ENCODE results near the gene SLC4A4. TPM values are rescaled to one million over a fixed set of nuclear protein-coding genes. Genes with fewer than 3 reads are reported as not detected.

SLC4A4 gene
- total and polyA plus RNA-seq, 10 of the 15 experiments (the other 5 are each of a cell fraction or from before 2014, with no cell fraction given) = 0.05 to 0.44 (median 0.18) TPM

GRCh38 chr4:71355045-71355444, 16.2 kb downstream of the SLC4A4 start:
- H4K20me1 ChIP-seq (ENCODE audit: control insufficient read depth, insufficient read depth) = no peaks in the 10 kb centered on the region
- in situ Hi-C loops (cut with MboI) = no loop called here
- intact Hi-C loops (cut with micrococcal nuclease; ENCODE audit: unreplicated experiment) = no loop called here
- no peak overlapping the region for H3K4me3 ChIP-seq
- no peaks in the 10 kb centered on the region for H3K4me1 ChIP-seq (ENCODE audit: control insufficient read depth, insufficient read depth, low read length)
- SMC1A ChIA-PET (ENCODE audit: uncharacterized antibody, unreplicated experiment) = no interaction called here
- RAD21 ChIA-PET (ENCODE audit: unreplicated experiment) = no interaction called here
- BruUV-seq (replicated peaks) = no TSS peak
- FAIRE-seq = no peak
- WGBS (ENCODE audit: insufficient coverage, insufficient replicate concordance, low lambda C conversion rate, missing lambda C conversion rate) = 4% methylated on average over 1 of the region's 1 CpG
- no peak for ATAC-seq
- no peak overlapping the region for H3K27ac ChIP-seq (ENCODE audit: control insufficient read depth, insufficient read depth)
- CTCF ChIA-PET = no interaction called here
- no peak for DNase-seq (ENCODE audit: low read depth, low spot score)
- no peak overlapping the region for H2AFZ ChIP-seq (ENCODE audit: control insufficient read depth, low read depth, low read length)
- H3K4me2 ChIP-seq (ENCODE audit: control insufficient read depth, insufficient read depth) = no peak overlapping the region
- no peaks in the 10 kb centered on the region for H3K36me3 ChIP-seq (ENCODE audit: control insufficient read depth in 2 of 2, insufficient read depth in 2 of 2, low read length in 1 of 2)
- H3K79me2 ChIP-seq (ENCODE audit: control insufficient read depth, insufficient read depth, low read length) = no peaks in the 10 kb centered on the region
- TF ChIP-seq FOXM1 (IDR thresholded peaks at IDR 0.05; ENCODE audit: low read depth, low read length) (no peak), ZBTB11 (CRISPR knock-in tag; IDR thresholded peaks at IDR 0.05) (no peak), STAT3 (IDR thresholded peaks at IDR 0.05; ENCODE audit: low read depth, low read length) (no peak), NFYB (IDR thresholded peaks at IDR 0.05; ENCODE audit: insufficient read depth, low read depth, low read length) (no peak), TAF1 (IDR thresholded peaks at IDR 0.05; ENCODE audit: borderline replicate concordance, low read depth, low read length) (no peak), NR2C1 (IDR thresholded peaks at IDR 0.05) (no peak), ESRRA (IDR thresholded peaks at IDR 0.05; ENCODE audit: low read length) (no peak), MTA2 (IDR thresholded peaks at IDR 0.05; ENCODE audit: low read depth) (no peak)
- TF ChIP-seq, protein P1, sequence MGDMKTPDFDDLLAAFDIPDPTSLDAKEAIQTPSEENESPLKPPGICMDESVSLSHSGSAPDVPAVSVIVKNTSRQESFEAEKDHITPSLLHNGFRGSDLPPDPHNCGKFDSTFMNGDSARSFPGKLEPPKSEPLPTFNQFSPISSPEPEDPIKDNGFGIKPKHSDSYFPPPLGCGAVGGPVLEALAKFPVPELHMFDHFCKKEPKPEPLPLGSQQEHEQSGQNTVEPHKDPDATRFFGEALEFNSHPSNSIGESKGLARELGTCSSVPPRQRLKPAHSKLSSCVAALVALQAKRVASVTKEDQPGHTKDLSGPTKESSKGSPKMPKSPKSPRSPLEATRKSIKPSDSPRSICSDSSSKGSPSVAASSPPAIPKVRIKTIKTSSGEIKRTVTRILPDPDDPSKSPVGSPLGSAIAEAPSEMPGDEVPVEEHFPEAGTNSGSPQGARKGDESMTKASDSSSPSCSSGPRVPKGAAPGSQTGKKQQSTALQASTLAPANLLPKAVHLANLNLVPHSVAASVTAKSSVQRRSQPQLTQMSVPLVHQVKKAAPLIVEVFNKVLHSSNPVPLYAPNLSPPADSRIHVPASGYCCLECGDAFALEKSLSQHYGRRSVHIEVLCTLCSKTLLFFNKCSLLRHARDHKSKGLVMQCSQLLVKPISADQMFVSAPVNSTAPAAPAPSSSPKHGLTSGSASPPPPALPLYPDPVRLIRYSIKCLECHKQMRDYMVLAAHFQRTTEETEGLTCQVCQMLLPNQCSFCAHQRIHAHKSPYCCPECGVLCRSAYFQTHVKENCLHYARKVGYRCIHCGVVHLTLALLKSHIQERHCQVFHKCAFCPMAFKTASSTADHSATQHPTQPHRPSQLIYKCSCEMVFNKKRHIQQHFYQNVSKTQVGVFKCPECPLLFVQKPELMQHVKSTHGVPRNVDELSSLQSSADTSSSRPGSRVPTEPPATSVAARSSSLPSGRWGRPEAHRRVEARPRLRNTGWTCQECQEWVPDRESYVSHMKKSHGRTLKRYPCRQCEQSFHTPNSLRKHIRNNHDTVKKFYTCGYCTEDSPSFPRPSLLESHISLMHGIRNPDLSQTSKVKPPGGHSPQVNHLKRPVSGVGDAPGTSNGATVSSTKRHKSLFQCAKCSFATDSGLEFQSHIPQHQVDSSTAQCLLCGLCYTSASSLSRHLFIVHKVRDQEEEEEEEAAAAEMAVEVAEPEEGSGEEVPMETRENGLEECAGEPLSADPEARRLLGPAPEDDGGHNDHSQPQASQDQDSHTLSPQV (IDR thresholded peaks at IDR 0.05) = no peak
- H3K9ac ChIP-seq (ENCODE audit: control insufficient read depth, insufficient read depth, low read length) = no peak overlapping the region
- H3K27me3 ChIP-seq (replicated peaks in 1 of 2; ENCODE audit: control insufficient read depth in 2 of 2, insufficient read depth in 2 of 2, low read length in 1 of 2) = no peaks in the 10 kb centered on the region
- POLR2A ChIA-PET = no interaction called here
- no peaks in the 10 kb centered on the region for H3K9me3 ChIP-seq (replicated peaks; ENCODE audit: control insufficient read depth, insufficient read depth, low read length)

Measured in GM12878 (cell line).